ENCODE measurements around the gene AP3B1.

The AP3B1 gene

DNA sequence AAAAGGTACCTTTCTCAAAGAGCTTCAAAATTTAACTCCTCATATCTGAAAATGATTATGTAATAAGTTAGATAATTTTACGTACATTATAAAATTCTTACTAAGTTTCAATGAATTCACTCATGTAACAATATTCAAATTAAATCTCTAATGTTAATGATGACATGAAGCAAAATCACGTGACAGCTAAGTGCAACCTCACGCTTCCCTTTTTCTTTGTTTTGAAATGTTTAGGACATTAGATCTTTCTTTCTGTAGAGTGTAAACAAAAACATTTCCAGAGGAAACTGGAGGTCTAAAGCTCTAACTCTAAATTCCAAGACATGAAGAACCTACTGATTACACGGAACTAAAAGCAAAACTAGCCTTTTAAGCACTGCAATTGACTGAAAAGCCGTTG lies 291.0 kb downstream of the AP3B1 start:
- no peak for DNase-seq (ENCODE audit: low read depth, low spot score)

DNA sequence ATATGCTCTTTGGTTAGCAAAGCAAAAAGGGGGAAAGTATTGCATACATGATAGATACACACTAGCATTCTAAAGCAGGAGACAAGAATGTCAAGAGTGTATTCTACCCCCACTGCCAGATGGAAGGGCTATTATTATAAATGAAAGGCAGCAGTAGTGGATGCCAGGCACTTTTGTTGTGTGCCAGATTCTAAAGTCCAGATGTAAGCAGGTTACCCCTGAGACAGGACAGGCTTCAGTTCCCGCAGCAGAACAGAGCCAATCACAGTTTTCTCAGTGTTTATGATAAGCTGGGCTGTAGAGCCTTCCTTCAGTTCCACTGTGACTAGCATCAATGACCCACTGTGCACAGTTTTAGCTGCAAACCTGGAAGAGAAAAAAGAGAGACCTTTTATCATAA lies 291.8 kb downstream of the AP3B1 start:
- DNase-seq (ENCODE audit: low read depth, low spot score), result no peak

DNA sequence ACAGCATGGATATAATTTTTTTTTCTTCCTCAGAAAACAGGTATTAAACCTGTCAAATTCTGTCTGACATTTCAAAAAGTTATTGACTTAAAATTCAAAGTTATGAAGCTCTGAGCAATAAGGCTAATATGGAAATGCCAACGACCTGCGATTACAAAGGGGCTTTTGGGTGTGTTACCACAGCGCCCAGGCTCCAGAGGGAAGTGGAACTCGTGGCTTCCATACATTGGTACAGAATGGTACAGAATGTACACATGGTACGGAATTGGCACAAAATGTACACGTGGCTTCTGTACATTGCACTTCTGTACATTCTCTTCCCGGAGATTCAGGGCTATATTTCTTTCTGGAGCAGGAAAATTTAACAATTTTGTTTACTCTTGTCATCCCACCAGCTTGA lies 293.3 kb downstream of the AP3B1 start:
- DNase-seq (ENCODE audit: low read depth, low spot score), result no peak

DNA sequence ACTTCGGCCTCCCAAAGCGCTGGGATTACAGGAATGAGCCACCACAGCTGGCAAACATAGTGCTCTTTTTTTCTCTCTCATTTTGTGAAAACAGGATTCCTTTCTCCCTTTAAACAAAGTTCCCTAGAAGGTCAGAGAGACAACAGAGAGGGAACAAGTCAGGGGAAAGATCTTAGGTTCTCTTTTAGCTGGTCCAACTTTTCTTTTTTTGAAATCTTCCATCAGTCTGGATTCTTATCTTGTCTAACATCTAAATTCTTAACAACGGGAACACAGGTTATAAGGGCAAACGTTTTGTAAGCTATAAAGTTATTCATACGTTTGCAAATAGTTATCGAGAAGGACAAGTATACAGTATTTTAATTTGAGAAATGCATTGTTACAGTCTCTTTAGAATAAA lies 294.3 kb downstream of the AP3B1 start:
- no peak for DNase-seq (ENCODE audit: low read depth, low spot score)

DNA sequence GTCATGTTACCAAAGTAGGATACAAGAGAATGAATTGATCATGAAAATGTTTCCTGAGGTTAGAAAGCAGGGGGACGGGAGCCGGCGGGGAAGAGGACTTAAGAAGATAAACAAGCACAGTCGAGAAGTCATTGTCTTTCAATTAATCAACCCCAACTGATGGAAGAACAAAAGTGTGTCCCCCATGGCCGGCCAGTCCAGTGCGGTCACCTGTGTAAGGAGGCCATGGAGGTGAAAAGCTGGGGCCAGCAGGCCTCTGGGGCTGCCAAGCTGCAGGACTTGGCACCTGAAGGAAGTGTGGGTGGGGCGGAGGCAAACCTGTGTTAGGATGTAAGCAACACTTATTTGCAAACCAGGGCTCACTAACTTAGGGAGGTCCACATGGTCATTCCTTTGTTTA lies 295.1 kb downstream of the AP3B1 start:
- no peak for DNase-seq (ENCODE audit: low read depth, low spot score)

DNA sequence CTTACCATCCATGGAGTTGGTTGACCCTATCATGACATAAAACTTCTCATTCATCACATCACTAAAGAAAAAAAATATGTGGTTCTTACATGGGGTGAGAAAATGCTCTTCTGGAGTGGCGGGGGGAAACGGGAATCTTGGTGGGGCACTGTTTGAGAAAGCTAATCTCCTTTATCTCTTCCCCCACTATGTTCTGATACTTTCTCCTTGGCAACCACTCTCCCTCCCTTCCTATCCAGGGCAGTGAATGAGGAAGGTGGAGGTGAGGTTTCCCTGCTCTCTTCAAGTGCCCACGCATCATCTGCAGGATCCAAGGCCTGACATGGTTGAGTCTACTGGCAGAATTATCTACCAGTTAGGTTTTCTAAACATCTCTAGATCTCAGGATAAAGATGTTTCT lies 297.6 kb downstream of the AP3B1 start:
- DNase-seq (ENCODE audit: low read depth, low spot score), result no peak

DNA sequence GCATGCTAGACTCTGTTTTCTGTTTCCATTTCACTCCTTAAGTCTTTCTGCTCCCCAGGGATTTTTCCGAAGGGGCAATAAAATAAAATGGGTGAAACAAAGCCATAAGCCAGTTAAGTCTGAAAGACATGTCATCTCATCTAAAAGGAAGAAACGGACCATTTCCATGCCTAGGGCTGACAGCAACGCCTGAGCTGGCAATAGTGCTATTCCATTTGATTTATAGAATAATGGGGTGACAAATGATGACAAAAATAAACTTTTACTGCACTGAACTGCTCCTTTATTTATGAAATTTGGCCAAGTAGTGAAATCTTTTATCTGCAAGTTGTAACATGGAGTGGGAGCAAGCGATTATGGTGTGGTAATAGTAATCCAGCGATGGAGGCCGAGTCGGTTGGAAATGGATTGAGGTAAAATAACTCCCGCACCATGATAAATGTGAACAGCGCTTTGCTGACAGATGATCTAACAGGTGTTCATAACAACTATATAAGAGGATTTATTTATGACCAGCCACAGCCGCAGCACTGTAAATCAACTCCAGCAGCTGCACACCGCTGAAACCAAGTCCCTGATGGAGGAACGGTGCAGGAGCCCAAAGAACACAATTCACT lies 298.6 kb downstream of the AP3B1 start:
- DNase-seq (ENCODE audit: low read depth, low spot score), result no peak

DNA sequence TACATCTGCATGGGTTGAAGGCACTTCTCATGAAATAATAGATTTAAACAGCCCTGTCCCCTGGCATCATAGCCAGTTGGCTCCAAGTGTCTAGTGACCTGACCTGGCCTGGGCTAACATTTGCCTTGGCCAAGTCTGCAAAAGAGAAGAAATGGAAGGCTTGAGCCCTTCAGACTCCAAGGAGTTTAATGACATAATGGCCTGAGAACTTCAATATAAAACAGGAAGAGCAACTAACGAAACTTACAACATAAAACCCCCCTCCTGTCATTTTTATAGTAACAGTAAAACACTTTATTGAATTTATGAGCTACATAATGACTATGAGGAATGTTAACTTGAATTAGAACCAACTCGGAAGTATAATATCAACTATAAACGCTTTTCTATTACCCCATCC lies 299.6 kb downstream of the AP3B1 start:
- DNase-seq (ENCODE audit: low read depth, low spot score), result no peak

DNA sequence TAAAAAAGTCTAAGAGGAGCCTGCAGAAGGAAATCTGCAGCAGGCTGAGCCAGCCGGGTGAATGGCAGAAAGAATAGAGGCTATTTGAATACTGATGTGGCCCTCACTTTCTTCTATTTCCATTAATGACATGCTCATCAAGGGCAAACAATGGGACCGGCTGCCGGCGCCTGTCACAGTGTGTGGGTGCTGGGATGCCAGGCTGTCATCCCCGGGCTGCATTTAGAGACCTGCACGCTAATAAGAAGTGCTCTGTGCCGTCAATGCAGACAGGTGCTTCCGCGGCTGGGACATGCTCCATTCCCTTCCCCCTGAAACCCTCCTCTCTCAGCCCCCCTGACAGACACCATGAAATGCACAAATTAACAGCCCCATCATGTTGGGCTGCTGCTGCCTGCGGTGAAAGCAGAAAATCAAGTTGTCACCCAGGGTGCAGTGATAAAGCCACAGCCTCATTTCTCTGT lies 300.6 kb downstream of the AP3B1 start:
- DNase-seq (ENCODE audit: low read depth, low spot score), result no peak

DNA sequence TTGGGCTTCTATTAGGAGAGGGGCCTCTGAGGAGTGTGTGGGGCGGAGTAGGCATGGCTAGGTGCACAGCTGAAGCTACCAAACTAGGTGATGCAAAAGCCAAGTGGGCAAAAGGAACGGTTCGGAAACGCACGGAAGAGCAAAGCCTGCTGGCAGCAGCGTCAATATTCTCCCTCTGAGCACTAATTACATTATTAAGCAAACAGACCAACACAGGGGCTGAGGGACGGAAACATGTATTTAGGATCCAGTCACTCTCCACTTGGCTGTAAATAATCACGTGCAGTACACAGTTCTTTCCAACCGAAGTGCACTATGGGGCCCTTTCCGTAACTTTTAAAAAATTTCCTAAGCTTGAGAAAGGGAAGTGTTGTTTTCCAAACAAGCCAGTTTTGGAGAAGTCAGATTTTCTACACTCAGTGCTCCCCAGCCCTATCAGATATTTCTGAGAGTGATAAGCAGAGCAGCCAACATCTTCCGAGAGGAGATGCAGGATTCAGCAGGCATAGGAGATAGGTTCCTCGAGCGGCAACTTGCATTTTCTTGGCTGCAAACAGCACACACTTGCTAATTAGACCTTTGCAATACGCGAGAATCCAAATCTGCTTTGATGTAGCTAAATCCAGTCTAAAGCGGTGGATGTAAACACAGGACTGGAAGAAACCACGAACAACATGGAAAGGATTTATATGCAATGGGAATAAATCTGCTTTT lies 301.2 kb downstream of the AP3B1 start:
- no peak for DNase-seq (ENCODE audit: low read depth, low spot score)

DNA sequence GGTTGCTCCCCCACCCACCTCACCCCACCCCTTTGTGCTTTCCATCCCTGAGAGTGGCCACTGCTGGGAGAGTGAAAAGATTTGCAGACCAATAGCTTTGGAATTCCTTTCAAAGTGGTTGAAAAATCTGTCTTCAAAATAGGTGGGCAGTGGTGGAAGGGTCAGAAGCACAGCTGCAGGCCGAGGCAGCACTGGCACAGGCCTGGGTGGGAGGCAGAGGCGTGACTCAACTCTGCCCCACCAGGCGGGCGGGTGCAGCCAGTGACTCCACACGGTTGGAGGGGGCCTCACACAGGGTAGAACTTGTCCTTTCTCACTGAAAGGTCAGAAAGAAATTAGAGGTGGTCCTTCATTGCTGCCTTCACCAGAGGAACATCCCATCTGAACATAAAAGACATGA lies 303.4 kb downstream of the AP3B1 start:
- DNase-seq (ENCODE audit: low read depth, low spot score), result no peak

DNA sequence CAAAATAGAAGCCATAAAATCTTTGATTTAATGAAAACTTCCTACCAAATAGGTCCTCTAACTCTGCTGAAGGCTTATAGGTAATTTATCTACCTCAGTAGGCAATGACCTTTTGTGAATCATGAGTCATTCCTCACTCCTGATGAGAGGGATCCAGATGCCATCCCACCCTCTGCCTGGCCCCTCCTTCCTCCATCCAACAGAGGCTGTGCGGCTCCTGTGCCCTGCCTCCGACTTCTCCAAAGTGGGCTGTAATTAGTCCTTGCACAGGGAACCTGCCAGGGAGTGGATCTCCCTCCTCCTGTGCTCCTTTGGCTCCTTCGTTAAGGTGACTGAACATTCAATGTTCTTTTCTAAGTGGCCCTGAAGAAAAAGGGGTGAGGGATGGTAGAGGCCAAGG lies 304.5 kb downstream of the AP3B1 start:
- no peak for DNase-seq (ENCODE audit: low read depth, low spot score)

DNA sequence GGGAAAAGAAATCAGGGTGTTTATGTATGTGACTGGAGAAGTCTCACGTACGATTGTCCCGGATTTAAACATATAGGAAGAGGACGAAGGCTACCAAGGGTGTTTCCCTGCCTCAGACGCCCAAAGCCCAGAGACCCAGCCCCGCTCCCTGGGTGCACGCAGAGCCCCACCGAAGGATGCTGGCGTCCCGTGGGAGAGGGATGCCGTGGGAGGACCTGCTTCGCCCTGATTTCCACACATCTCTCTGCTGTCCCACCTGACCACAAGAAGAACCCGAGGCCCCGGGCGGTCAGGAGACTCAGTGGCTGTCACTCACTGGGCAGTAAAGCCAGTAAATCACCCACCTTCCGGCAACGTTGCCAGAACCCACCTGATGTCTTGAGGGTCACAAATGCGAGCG lies 306.5 kb downstream of the AP3B1 start:
- DNase-seq (ENCODE audit: low read depth, low spot score), result no peak

DNA sequence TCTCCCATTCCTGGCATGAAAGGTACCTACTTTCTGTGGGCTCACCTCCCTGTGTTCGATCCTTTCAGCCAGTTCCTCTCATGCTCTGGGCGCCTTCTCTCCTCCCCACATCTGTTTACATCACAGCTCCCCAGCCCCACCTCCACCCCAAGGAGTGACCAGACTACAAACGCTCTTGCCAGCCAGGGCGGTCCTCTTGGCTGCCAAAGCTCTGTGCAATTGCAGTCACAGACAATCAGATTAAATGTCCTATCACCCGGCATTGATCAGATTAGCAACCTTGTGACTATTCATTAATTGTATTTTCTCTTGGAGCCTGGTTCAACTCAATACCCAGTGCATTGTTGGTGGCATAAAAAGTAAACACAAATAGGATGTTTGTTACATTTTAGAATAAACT lies 307.2 kb downstream of the AP3B1 start:
- no peak for DNase-seq (ENCODE audit: low read depth, low spot score)

DNA sequence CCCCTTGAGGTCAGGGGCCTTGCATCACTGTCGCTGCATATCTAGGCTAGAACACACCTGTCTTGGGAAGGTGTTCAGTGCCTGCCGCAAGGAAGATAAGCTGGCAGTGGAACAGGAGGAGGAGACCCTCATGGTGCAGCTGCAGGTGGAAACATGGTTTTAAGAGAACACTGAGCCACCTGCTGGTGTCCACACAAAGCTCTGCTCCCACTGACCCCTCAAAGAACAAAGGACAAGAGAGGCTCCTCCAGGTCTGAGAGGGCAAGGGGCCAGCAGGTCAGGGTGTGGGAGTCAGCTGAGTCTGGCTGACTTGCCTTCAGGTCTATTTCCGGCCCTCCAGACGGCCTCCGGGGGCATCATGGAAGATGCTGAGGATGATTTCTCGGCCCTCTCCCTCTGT lies 308.2 kb downstream of the AP3B1 start:
- no peak for DNase-seq (ENCODE audit: low read depth, low spot score)

DNA sequence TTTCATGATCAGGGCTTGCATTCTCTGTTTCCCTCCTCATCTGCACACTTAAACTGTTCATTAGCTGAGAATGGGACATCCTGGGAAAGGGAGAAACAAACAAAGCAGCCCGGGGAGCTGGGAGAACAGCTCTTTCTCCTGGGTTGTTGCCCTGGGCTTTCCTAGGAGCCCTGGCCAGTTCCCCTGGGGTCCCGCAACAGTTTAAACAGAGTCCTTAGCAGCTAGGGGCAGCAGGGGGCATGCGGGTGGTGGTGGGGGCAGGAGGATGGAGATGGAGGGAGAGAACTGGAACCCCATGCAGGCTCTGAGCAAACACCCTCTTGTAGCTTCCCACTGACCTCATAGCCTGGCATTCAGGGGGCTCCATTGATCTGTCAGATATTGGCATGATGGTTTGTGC lies 309.3 kb downstream of the AP3B1 start:
- DNase-seq (ENCODE audit: low read depth, low spot score), result no peak

DNA sequence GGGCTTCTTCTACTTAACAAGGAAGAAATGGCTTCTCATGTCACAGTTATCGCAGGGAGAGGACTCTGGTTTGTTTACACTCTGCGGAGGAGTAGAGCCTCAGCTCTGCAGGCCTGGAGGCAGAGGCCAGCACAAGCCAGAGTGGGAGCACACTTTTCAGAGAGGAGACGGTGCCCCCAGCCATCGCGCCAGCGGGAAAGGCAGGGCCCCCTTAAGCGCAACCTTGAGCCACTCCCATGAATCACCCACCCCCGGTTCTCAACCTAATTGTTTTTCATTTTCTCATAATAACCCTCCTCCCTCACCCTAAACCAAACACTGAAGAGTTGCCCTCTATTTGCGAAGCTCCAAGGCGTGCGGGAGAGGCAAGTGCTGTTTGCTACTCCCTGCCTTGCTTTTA lies 309.9 kb downstream of the AP3B1 start:
- DNase-seq (ENCODE audit: low read depth, low spot score), result no peak

DNA sequence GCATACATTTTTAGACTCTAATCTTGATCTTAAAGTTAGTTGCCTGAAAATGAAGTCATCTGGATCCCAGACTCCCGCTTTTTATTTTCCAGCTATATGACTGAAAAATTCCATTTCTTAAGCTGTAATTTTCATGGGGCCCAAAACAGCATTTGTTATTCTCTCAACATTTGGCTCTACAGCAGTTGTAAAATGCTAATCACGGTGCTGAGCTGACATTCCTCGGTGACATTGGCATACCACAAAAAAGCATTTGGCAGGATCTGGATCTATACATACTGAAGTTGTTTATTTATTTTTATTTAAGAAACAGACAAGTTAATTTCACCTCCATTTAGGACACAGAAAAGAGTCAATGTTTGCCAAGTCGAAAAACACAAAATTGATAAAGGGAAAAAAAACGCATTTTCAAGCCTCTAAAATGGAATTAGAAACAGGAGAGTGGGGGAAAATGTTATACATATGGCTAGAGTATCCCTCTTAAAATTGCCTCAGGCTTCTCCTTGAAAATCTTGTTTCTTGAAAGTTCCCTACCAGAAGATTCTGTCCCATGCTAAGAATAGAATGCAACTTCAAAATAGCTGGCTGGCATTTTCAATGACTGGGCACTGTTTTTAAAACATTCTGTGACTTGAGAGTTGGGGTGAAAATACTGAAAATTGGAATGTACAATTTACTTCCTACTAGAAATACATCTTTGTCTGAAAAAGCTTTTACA lies 310.9 kb downstream of the AP3B1 start:
- DNase-seq (ENCODE audit: low read depth, low spot score), result no peak

DNA sequence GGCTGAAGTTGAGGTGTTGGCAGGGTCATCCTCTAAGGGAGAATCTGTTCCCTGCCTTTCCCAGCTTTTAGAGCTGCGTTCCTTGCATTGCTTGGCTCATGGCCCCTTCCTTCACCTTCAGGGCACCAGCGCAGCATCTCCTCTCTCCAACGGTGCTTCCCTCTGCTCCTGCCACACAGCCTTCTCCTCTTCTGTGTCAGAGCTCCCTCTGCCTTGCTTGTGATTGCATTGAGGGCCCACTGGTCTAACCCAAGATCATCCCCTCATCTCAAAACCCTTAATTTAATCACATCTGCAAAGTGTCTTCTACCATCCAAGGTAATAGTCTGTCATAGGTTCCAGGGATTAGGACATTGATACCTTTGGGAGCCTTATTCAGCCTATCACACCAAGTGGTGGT lies 312.7 kb downstream of the AP3B1 start:
- no peak for DNase-seq (ENCODE audit: low read depth, low spot score)

DNA sequence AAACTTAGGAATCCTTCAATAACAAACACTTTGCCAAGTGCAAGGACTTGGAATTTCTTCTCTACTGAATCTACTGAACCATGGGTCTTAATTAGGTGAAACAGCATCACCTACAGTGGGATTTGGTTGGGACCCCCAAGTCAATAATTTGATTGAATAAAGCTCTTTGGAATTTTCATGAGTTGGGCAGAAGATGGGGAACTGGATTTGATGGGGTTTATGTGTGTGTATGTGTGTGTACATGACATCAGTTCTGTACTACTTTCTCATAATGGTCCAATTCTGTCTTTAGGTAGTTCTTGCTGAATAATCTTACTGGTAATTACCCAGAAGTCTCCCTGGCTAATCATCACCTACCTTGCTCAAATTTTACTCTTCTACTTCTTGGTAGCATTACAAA lies 319.9 kb downstream of the AP3B1 start:
- DNase-seq (ENCODE audit: low read depth, low spot score), result no peak

DNA sequence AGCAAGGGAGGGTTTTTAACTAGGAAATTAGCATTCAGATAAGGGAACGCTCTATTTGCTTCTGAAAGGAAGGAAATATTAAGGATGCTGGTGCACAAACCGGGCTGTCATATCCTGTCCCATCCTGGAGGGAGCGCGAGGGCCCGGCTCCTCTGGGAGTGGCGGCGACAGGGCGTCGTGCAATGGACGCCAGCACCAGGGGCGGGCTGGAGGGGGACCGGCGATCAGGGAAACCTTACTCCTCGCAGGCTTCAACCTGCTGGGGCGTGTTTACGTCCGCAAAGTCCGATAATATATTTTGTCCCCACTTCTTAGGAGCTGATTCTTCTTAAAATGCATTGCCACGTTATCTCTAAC lies 321.3 kb downstream of the AP3B1 start:
- no peak for DNase-seq (ENCODE audit: low read depth, low spot score)

DNA sequence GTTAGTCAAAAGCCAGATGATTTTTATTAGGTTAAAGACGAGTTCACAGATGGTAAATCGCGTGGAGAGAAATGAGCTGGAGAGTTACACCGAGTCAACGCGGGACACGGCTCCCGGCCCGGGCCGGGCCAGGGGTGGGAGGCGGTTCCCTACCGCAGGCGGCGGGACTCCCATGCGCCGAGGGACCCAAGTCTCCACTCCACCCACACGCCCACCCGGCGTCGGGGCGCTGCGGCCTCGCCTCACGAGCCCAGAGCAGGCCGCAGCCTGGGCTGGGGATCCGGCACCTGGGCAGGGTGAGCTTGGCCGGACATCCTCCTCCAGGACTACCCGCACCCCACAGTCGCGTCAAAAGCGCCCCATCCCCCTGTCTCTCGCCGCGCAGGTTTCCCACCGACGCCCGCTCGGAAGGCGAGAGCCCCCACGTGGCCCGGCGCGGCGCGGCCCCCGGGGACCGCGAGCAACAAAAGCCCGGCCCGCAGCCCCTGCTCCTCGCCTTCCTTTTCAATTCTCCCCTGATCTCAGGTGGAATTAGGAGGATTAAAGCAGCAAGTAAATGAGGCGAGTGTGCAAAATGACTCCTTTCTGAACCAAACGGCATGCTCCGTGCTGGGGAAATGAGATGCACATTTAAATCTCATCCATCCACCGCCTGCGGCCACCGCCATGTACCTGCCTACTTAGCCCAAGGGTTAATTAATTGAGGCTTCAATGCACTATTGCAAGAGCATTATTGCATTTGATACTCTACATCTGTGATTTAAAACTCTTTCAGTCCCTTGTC lies 321.8 kb downstream of the AP3B1 start:
- DNase-seq (ENCODE audit: low read depth, low spot score), result no peak

Data from activated naive CD8-positive, alpha-beta T cell treated with anti-CD3 and anti-CD28 coated beads, Interleukin-2, amount 50 U/mL, for 16 hours (primary cell).